Tibial artery (tissue), 4 donors: ENCODE results near the gene NPVF.

Experiments
- DNase-seq, 2 donors: peaks; one replicate each; pipeline ENCODE4 v3.0.0-alpha.2; 2019
- H3K27ac ChIP-seq, 2 donors: fragments of 200-600 bp; sonication (generic) in 1 of 2; 1 replicate in 1 of 2; 2 replicates in 1 of 2; pipeline ENCODE4 v1.5.1; 2018 to 2019; ENCODE audit warnings: mild to moderate bottlenecking in 1 of 2
- H3K27me3 ChIP-seq, 2 donors: fragments of 200-600 bp; sonication (generic) in 1 of 2; one replicate each; pipeline versions ENCODE4 v1.5.1 to v1.6.0; 2016 to 2019
- H3K36me3 ChIP-seq, 3 donors: fragments of 200-600 bp; sonication (generic) in 2 of 3; one replicate each; pipeline ENCODE4 v1.5.1; 2016 to 2019; ENCODE audit warnings: mild to moderate bottlenecking in 2 of 3
- H3K4me1 ChIP-seq, 4 donors: fragments of 200-600 bp; sonication (generic) in 2 of 4; 1 replicate in 3 of 4; 2 replicates in 1 of 4; pipeline ENCODE4 v1.5.1; 2016 to 2019
- H3K4me3 ChIP-seq, 2 donors: fragments of 200-600 bp; sonication (generic) in 1 of 2; 1 replicate in 1 of 2; 2 replicates in 1 of 2; pipeline ENCODE4 v1.5.1; 2018 to 2019; ENCODE audit warnings: mild to moderate bottlenecking in 2 of 2
- H3K9me3 ChIP-seq, 3 donors: fragments of 200-600 bp; sonication (generic) in 1 of 3; one replicate each; pipeline ENCODE4 v1.5.1; 2016 to 2019
- intact Hi-C: fragments of 100-400 bp; cut with DNase I; formaldehyde crosslinking; loops from one replicate; pipeline ENCODE4 v1.15.0; 2023; ENCODE audit warnings: low total_unique reads
- TF ChIP-seq, protein P1 (sequence below), 2 experiments: fragments of 200-600 bp in 1 of 2; fragments of 450-650 bp in 1 of 2; IDR thresholded peaks; one replicate each; pipeline ENCODE4 v1.5.1; 2017 to 2019; ENCODE audit warnings: antibody characterized with exemption in 2 of 2, mild to moderate bottlenecking in 1 of 2, moderate library complexity in 1 of 2

NPVF gene, protein sequence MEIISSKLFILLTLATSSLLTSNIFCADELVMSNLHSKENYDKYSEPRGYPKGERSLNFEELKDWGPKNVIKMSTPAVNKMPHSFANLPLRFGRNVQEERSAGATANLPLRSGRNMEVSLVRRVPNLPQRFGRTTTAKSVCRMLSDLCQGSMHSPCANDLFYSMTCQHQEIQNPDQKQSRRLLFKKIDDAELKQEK

DNA sequence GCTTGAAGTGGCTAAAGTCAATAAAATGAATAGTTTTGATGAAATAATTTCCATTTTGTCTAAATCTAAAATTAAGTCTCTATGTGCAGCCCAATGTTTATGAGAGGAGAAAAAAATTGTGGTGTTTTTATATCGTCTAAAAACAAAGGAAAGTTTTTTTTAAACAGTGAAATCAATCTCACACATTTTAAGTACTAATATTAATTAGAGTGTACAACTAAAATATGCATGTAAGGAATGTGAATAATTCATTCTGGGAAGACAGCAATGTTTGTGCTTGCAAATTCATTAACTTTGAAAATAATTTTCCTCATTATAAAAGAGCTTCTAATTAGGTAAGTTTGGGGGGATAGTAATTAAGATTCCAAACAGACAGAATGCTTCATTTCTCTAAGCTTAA, at the start of gene NPVF:
Gene NPVF, minus strand, starts transcription at position 101 of the 400 bp plus-strand sequence. Its CDS starts 47 bp downstream, at position 54.
- DNase-seq = no peak
- no peaks in the 10 kb centered on the region for H3K36me3 ChIP-seq
- H3K4me1 ChIP-seq = no peaks in the 10 kb centered on the region
- H3K4me3 ChIP-seq = no peak within 1 kb of the TSS
- H3K27ac ChIP-seq = no peak within 1 kb of the TSS
- no peaks in the 10 kb centered on the region for H3K9me3 ChIP-seq
- TF ChIP-seq, protein P1, sequence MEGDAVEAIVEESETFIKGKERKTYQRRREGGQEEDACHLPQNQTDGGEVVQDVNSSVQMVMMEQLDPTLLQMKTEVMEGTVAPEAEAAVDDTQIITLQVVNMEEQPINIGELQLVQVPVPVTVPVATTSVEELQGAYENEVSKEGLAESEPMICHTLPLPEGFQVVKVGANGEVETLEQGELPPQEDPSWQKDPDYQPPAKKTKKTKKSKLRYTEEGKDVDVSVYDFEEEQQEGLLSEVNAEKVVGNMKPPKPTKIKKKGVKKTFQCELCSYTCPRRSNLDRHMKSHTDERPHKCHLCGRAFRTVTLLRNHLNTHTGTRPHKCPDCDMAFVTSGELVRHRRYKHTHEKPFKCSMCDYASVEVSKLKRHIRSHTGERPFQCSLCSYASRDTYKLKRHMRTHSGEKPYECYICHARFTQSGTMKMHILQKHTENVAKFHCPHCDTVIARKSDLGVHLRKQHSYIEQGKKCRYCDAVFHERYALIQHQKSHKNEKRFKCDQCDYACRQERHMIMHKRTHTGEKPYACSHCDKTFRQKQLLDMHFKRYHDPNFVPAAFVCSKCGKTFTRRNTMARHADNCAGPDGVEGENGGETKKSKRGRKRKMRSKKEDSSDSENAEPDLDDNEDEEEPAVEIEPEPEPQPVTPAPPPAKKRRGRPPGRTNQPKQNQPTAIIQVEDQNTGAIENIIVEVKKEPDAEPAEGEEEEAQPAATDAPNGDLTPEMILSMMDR (IDR thresholded peaks at IDR 0.05) = no peak
- intact Hi-C loops = no loop called here
- H3K27me3 ChIP-seq = peaks cover 0 to 3% of the 10 kb centered on the region in 2 donors

DNA sequence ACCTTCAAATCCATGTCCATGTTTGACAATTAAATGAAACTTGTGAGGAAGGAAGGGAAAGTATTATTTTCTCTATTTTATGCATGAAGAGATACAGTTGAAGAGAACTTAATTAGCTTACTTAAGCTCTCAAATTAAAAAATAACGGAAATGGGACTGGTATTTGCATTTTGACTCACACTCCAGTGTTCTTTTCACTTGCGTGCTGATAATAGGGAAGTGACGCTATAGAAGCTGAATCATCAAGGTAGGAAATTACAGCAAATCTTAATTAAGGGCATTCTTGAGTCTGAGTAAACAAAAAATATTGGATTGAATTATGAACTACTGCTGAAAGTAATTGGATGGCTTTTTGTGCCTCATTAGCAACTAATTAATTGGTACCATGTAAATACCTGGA, 44.0 kb upstream of the NPVF start:
- Histone ChIP-seq H3K27ac (no peak overlapping the region), H3K27me3 (peaks cover 0 to 3% of the 10 kb centered on the region in 2 donors), H3K4me3 (no peak overlapping the region), H3K4me1 (no peaks in the 10 kb centered on the region), H3K36me3 (no peaks in the 10 kb centered on the region), H3K9me3 (no peaks in the 10 kb centered on the region)
- TF ChIP-seq, protein P1 (IDR thresholded peaks at IDR 0.05) = no peak
- no peak for DNase-seq
- intact Hi-C loops = no loop called here

DNA sequence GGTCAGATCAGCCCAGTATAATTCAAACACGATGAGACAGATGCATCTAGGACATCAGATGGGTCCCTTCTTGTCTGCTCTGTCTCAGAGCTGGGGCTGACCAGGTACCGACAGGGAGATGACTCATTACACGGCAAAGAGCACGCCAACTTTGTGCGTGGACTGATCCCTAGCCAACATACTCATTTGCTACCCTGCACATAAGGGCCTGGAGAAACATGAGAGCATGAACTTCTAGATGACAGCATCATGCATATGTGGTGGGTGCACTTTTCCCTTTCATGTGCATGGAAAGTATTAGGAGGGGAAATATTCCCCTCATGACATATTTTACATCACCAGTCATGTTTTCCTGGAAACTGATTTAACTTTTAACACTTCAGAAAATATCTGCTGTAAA, 35.1 kb upstream of the NPVF start:
- no peaks in the 10 kb centered on the region for H3K36me3 ChIP-seq
- H3K27ac ChIP-seq = no peak overlapping the region
- no peak for DNase-seq
- no peaks in the 10 kb centered on the region for H3K27me3 ChIP-seq
- TF ChIP-seq, protein P1 (IDR thresholded peaks at IDR 0.05) = no peak
- H3K4me3 ChIP-seq = no peak overlapping the region
- intact Hi-C loops = loop anchor here (5.0 kb wide), 1 partner anchor 304 kb away; no protein-coding TSS in a partner anchor
- no peaks in the 10 kb centered on the region for H3K9me3 ChIP-seq
- no peaks in the 10 kb centered on the region for H3K4me1 ChIP-seq

DNA sequence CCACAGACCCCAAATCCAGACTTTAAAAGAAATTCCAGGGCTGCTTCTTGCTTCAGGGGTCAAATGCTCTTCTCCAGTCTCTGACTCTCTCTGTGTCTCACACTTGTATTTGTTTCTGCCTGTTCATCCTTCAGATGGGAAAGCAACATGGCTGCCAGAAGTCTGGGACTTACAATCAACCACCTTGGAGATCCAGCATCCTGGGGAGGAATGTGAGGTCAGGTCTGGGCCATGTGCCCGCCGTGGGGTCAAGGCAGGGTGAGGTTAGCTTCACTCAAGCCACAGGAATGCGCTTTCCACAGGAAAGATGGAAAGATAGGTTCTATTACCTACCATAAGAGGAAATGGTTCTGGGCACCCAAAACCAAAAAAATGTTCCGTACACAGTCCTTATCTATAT, 34.3 kb upstream of the NPVF start:
- no peak overlapping the region for H3K4me3 ChIP-seq
- TF ChIP-seq, protein P1 (IDR thresholded peaks at IDR 0.05) = no peak
- H3K9me3 ChIP-seq = no peaks in the 10 kb centered on the region
- DNase-seq = no peak
- intact Hi-C loops = loop anchor here (5.0 kb wide), 1 partner anchor 305 kb away; no protein-coding TSS in a partner anchor
- no peaks in the 10 kb centered on the region for H3K4me1 ChIP-seq
- no peaks in the 10 kb centered on the region for H3K27me3 ChIP-seq
- H3K27ac ChIP-seq = no peak overlapping the region
- no peaks in the 10 kb centered on the region for H3K36me3 ChIP-seq

DNA sequence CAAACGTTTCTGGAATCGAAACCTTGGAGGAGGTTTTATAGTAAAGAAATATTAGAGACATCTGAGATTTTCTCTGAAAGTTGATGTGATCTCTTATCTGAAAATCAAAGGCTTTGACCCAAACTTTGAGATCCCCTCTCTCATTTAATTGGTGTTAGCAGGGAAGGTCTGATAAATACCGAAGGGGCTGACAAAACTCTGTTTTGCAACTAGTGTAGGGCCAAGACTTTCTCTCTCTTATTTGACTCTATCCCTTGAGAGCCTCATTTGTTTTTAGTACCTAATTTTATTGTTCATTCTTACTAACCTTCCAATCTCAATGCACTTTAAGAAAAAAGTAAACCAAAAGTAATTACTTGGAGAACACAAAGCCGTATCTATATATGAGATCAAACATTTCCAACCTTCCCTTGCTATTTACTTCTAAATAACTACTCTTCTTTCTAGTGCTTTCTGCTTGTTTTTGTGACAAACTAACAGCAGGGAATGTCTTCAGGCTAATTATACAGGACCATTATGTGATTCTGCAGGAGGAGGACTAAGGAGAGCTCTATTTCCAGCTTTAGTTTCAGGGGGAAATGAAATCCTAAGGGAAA, 33.4 kb upstream of the NPVF start:
- TF ChIP-seq, protein P1 (IDR thresholded peaks at IDR 0.05) = no peak
- Histone ChIP-seq H3K4me3 (no peak overlapping the region), H3K9me3 (no peaks in the 10 kb centered on the region), H3K4me1 (no peaks in the 10 kb centered on the region), H3K36me3 (no peaks in the 10 kb centered on the region), H3K27me3 (no peaks in the 10 kb centered on the region), H3K27ac (no peak overlapping the region)
- no peak for DNase-seq
- intact Hi-C loops = loop anchor here (5.0 kb wide), 1 partner anchor 306 kb away; no protein-coding TSS in a partner anchor
